Activated naive CD4-positive, alpha-beta T cell treated with anti-CD3 and anti-CD28 coated beads, Interleukin-2, amount 50 U/mL, for 24 hours (primary cell): Measurements from ENCODE around the gene LIF.
A peak's percentile ranks its signal among the peaks of the same experiment; 100 is the strongest.
"Not testable (repeated sequence)": the region's sequence is repeated elsewhere in the genome, so short reads cannot be mapped to it uniquely, and the experiment has no call there.

Experiments used
- H3K27ac Mint-ChIP-seq: one replicate; pipeline ENCODE4 v1.8.0; 2021; ENCODE audit warnings: mild to moderate bottlenecking, mixed read lengths
- H3K27me3 Mint-ChIP-seq: one replicate; pipeline ENCODE4 v1.8.0; 2021; ENCODE audit warnings: mixed read lengths
- H3K36me3 Mint-ChIP-seq: one replicate; pipeline ENCODE4 v1.8.0; 2021; ENCODE audit warnings: mixed read lengths
- H3K4me1 Mint-ChIP-seq: one replicate; pipeline ENCODE4 v1.8.0; 2021; ENCODE audit warnings: mixed read lengths
- H3K4me3 Mint-ChIP-seq: one replicate; pipeline ENCODE4 v1.8.0; 2021; ENCODE audit warnings: mild to moderate bottlenecking, mixed read lengths
- H3K9me3 Mint-ChIP-seq: one replicate; pipeline ENCODE4 v1.8.0; 2021; ENCODE audit warnings: mixed read lengths

LIF gene

GRCh38 chr22:30217698-30218560, 28.6 kb downstream of the LIF start:
- no peak overlapping the region for H3K4me3 Mint-ChIP-seq
- no peak overlapping the region for H3K27ac Mint-ChIP-seq
- H3K27me3 Mint-ChIP-seq: no peaks in the 10 kb centered on the region
- no peaks in the 10 kb centered on the region for H3K9me3 Mint-ChIP-seq
- H3K4me1 Mint-ChIP-seq: peaks cover 65% of the 10 kb centered on the region
- H3K36me3 Mint-ChIP-seq: no peaks in the 10 kb centered on the region

- H3K9me3 Mint-ChIP-seq: no peaks in the 10 kb centered on the region
- no peak overlapping the region for H3K4me3 Mint-ChIP-seq
- no peaks in the 10 kb centered on the region for H3K27me3 Mint-ChIP-seq
- peaks cover 60% of the 10 kb centered on the region for H3K4me1 Mint-ChIP-seq
- H3K36me3 Mint-ChIP-seq: no peaks in the 10 kb centered on the region
- H3K27ac Mint-ChIP-seq: peak overlapping the region; percentile 74
Measured at GRCh38 chr22:30216710-30217109, 29.8 kb downstream of the LIF start.

GRCh38 chr22:30216272-30216671, 30.3 kb downstream of the LIF start:
- peaks cover 56% of the 10 kb centered on the region for H3K4me1 Mint-ChIP-seq
- not testable (repeated sequence) for H3K27ac Mint-ChIP-seq, H3K4me3 Mint-ChIP-seq, H3K36me3 Mint-ChIP-seq, H3K9me3 Mint-ChIP-seq, H3K27me3 Mint-ChIP-seq

DNA sequence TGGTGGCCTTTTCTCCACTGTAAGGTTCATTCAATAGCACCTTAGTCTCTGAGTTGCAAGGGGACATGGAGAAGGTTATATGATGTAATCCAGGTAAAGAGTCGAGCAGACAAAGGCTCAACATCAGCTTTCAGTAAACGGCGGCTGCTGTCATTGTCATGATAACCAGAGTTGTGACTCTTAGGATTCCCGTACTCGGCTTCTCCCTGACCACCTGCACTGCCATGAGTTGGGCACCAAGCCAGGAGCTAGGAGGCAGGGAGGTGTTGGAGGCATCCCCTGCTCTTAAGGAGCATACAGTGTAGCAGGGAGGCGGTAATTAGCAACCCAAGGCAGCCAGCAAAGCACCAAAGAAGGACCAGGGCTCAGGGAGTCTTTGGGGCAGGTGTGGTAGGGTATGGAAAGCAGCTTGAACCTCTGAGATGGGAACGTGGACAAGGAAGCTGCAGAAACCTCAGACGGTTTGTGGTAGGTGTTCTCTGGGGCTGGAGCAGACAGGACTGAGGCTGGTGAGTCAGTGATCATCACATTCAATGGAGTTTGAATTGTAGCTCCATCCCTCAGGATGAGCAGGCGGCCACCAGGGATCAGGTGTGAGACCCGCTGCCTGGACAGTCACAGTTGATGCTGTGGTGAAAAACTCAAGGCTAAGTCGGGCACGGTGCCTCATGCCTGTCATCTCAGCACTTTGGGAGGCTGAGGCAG, 31.7 kb downstream of the LIF start:
- no peak overlapping the region for H3K27ac Mint-ChIP-seq
- peaks cover 42% of the 10 kb centered on the region for H3K4me1 Mint-ChIP-seq
- no peak overlapping the region for H3K4me3 Mint-ChIP-seq
- H3K9me3 Mint-ChIP-seq: no peaks in the 10 kb centered on the region
- no peaks in the 10 kb centered on the region for H3K27me3 Mint-ChIP-seq
- no peaks in the 10 kb centered on the region for H3K36me3 Mint-ChIP-seq

DNA sequence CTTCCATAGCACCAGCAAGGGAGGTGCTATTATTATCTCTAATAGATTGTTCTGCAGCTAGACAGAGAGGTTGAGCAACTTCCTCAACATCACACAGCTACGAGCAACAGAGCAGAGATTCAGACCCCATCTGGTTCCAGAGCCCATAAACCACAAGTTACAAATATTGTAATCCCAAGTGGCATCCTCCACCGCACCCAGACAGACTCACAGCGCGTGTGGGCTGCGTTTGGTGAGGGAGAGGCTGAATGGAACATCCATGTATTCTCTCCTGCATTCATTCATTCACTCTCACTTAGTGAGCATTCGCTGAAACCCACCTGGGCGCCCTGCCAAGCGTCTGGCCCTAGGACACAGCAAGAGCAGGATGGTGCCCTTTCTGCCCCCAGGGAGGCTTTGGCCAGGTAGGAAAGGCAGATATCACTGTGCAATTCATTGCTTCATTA, 33.5 kb downstream of the LIF start:
- Mint-ChIP-seq H3K27me3 (no peaks in the 10 kb centered on the region), H3K27ac (peak overlapping the region; percentile 10), H3K36me3 (no peaks in the 10 kb centered on the region), H3K4me3 (no peak overlapping the region), H3K9me3 (no peaks in the 10 kb centered on the region), H3K4me1 (peaks cover 30% of the 10 kb centered on the region)

DNA sequence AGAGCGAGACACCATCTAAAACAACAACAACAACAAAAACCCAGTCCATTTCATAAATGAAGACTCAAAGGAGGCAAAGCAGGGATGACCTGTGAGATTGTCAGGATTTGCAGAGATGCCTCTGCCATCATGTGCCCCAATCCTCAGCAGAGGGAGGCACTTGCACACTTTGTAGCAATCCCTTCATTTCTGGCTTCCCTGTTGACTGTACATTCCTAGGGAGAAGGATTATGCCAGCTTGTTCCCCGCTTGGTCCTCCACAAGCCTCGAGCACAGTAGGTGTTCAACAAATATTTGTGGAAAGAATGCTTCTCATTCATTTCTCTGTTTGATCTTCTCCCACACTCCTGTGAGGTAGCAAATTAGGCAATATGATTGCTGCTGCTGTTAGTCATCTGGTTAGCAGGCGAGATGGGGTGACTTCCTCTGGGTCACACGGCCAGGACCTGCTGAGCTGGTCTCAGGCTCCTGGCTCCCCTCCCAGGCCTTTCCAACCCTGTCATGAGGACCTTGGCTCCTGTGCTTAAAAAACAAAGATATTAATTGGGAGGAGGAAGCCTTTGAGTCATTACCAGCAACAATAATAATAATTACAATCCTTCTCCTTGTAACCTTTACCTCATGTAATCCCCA, 34.1 kb downstream of the LIF start:
- Mint-ChIP-seq H3K36me3 (no peaks in the 10 kb centered on the region), H3K27me3 (no peaks in the 10 kb centered on the region), H3K27ac (peak overlapping the region; percentile 10), H3K9me3 (no peaks in the 10 kb centered on the region), H3K4me3 (no peak overlapping the region), H3K4me1 (peaks cover 30% of the 10 kb centered on the region)

- Mint-ChIP-seq H3K27ac (no peak overlapping the region), H3K27me3 (no peaks in the 10 kb centered on the region), H3K9me3 (no peaks in the 10 kb centered on the region), H3K36me3 (no peaks in the 10 kb centered on the region), H3K4me3 (no peak overlapping the region), H3K4me1 (peaks cover 30% of the 10 kb centered on the region)
Measured at GRCh38 chr22:30211124-30211820, 35.3 kb downstream of the LIF start.

DNA sequence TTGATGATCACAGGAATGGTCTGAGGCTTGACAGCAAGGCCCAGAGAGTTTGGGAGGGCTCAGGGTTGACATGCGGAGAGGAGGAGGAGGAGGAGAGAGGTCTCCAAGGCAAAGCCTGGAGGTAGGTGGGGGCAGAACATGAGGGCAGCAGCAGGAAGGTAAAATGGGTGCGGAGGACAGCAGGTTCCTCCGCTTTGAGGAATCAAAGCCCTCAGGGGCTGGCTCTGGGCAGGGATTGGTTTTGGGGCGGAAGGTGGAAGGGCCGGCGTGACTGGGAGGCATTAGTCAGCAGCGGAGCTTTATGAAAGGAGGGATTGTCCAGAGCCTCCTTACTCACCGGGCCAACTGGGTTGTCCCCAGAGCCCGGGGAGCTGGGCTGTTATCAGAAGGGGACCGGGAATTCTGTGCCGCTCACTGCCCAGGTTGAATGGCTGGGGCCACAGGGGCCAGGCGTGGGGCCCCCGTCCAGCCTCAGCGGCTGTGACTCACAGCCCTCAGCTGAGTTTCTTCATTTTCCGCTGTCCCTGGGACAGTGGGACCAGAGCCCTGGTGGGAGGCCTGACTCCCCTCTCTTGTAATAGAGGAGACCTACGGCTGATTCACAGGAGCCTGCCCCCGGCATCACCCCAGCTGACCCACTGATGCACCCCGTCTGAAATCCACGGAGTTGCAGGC, 36.2 kb downstream of the LIF start:
- Mint-ChIP-seq H3K27ac (no peak overlapping the region), H3K4me3 (no peak overlapping the region), H3K9me3 (no peaks in the 10 kb centered on the region), H3K36me3 (no peaks in the 10 kb centered on the region), H3K27me3 (no peaks in the 10 kb centered on the region), H3K4me1 (peaks cover 24% of the 10 kb centered on the region)

DNA sequence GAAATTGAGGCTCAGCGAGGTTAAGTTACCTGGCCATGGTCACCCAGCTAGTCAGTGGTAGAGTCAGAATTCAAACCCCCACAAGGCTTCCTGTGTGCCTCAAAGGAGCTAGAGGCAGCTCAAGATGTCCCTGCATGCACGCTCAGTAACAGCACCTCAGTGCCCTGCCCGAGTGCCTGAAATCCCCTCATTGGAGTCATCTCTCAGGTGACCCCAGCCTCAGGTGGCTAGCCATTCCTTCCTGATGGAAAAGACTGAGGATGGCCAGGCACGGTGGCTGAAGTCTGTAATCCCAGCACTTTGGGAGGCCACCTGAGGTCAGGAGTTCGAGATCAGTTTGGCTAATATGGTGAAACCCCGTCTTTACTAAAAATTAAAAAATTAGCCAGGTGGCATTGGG, 36.9 kb downstream of the LIF start:
- no peaks in the 10 kb centered on the region for H3K27me3 Mint-ChIP-seq
- H3K9me3 Mint-ChIP-seq: no peaks in the 10 kb centered on the region
- no peak overlapping the region for H3K4me3 Mint-ChIP-seq
- H3K27ac Mint-ChIP-seq: no peak overlapping the region
- H3K4me1 Mint-ChIP-seq: peaks cover 17% of the 10 kb centered on the region
- H3K36me3 Mint-ChIP-seq: no peaks in the 10 kb centered on the region

DNA sequence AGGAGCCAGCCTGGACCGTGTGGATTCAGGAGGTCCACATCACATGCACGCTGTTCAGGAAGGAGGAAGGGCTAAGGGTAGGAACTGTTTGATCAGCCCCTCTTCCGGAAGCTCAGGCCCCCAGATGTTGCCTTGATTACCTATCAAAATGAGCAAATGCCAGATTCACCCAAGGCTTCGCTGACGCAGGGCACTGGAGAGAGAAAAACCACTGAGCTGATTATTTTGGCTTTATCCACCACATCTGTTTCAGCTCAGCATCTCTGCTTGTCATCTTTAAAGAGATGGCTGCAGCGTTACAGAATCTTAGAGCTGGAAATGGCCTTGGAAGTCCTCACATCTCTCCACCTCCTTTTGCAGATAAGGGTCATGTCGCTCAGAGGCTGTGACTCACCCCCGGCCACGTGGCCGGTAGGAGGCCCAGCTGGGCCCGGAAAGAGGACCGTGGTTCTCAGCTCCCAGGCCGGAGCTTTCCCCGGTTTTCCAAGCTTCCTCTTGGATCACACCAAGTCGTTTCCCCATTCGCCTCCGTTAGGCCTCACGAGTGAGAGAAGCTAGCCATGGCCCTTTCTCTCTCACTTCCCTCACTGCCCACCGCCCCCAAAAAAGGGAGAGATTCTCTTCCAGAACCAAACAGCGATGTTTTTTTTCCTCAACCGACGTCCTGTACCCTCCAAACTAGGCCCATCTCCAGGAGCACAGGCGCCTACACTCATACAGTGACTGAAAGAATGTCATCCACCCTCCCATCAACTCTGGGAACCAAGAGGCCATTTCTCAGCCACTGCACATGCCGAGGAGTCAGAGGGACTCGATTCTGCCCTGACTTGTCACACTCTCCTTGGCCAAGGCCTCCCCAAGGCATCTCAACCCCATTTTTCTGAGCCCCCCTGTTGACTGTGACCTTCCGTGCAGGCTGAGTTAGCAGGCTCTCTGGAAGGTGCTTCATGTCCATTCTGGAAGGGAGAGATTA, 37.6 kb downstream of the LIF start:
- Mint-ChIP-seq H3K4me1 (peaks cover 12% of the 10 kb centered on the region), H3K27ac (no peak overlapping the region), H3K27me3 (no peaks in the 10 kb centered on the region)

DNA sequence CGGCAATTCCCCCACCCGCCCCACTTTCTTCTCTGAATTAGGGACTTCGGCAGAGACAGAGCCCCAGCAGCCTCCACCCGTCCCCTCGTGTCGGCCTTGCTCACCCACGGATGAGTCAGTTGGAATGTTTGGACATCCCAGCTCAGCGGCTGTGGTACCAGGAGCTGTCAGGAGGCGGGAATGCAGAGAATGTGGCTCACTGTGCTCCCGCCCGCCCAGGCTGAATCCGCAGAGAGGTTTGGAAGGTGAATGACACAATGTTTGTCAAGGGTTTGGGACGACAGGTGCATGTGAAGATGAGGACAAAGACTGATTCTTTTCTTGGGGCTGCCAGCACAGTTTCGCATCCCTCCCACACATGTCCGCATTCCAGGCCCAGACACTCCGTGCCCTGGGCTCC, 39.6 kb downstream of the LIF start:
- Mint-ChIP-seq H3K36me3 (no peaks in the 10 kb centered on the region), H3K27me3 (no peaks in the 10 kb centered on the region), H3K27ac (no peak overlapping the region), H3K4me3 (no peak overlapping the region), H3K9me3 (no peaks in the 10 kb centered on the region), H3K4me1 (no peaks in the 10 kb centered on the region)

More for the DNA sequence above, 37.6 kb downstream of the LIF start:
- H3K9me3 Mint-ChIP-seq: no peaks in the 10 kb centered on the region
- H3K4me3 Mint-ChIP-seq: no peak overlapping the region
- no peaks in the 10 kb centered on the region for H3K36me3 Mint-ChIP-seq

GRCh38 chr22:30205281-30206115, 41.1 kb downstream of the LIF start:
- Mint-ChIP-seq H3K36me3 (no peaks in the 10 kb centered on the region), H3K27ac (no peak overlapping the region), H3K4me1 (no peaks in the 10 kb centered on the region)

GRCh38 chr22:30204742-30205111, 41.8 kb downstream of the LIF start:
- Mint-ChIP-seq H3K9me3 (no peaks in the 10 kb centered on the region), H3K4me1 (no peaks in the 10 kb centered on the region), H3K4me3 (no peak overlapping the region), H3K27ac (no peak overlapping the region), H3K27me3 (no peaks in the 10 kb centered on the region), H3K36me3 (no peaks in the 10 kb centered on the region)

More at GRCh38 chr22:30205281-30206115, 41.1 kb downstream of the LIF start:
- Mint-ChIP-seq H3K4me3 (no peak overlapping the region), H3K27me3 (no peaks in the 10 kb centered on the region), H3K9me3 (no peaks in the 10 kb centered on the region)
